Esophagus squamous epithelium (tissue), 5 donors: ENCODE data around the gene SLC9C2. TPM values are rescaled to one million over a fixed set of nuclear protein-coding genes. Genes with fewer than 3 reads are reported as not detected.
"Not testable (repeated sequence)": the region's sequence is repeated elsewhere in the genome, so short reads cannot be mapped to it uniquely, and the experiment has no call there.

Experiments
- DNase-seq: peaks from one replicate; lab custom pipeline; 2025; lab: John Stamatoyannopoulos, UW
- H3K27ac ChIP-seq, 4 donors: fragments of 200-600 bp; sonication (generic); one replicate each; pipeline ENCODE4 v1.5.1; 2016 to 2019; ENCODE audit warnings: mild to moderate bottlenecking in 1 of 4
- H3K27me3 ChIP-seq, 4 donors: fragments of 200-600 bp; sonication (generic); 1 replicate in 3 of 4; 2 replicates in 1 of 4; pipeline versions ENCODE4 v1.5.1 to v1.6.0; 2017 to 2021; ENCODE audit warnings: antibody characterized with exemption in 1 of 4
- H3K36me3 ChIP-seq, 3 donors: fragments of 200-600 bp; sonication (generic); one replicate each; pipeline ENCODE4 v1.5.1; 2016 to 2019
- H3K4me1 ChIP-seq, 3 donors: fragments of 200-600 bp; sonication (generic); one replicate each; pipeline ENCODE4 v1.5.1; 2017 to 2019
- H3K4me3 ChIP-seq, 4 donors: fragments of 200-600 bp; sonication (generic); 1 replicate in 3 of 4; 2 replicates in 1 of 4; pipeline ENCODE4 v1.5.1; 2016 to 2019; ENCODE audit warnings: mild to moderate bottlenecking in 2 of 4, moderate library complexity in 1 of 4
- H3K9me3 ChIP-seq, 3 donors: fragments of 200-600 bp; sonication (generic); one replicate each; pipeline ENCODE4 v1.5.1; 2016 to 2019
- CTCF ChIP-seq, 6 experiments: fragments of 450-650 bp in 4 of 6; fragments of 200-600 bp in 2 of 6; sonication (generic) in 2 of 6; IDR thresholded peaks; one replicate each; pipeline ENCODE4 v1.5.1; 2016 to 2019; ENCODE audit warnings: antibody characterized with exemption in 6 of 6, mild to moderate bottlenecking in 4 of 6, moderate library complexity in 4 of 6
- POLR2A ChIP-seq, 4 donors: fragments of 450-650 bp; IDR thresholded peaks; one replicate each; pipeline ENCODE4 v1.6.1; 2017; ENCODE audit warnings: antibody characterized with exemption in 4 of 4, mild to moderate bottlenecking in 4 of 4, moderate library complexity in 3 of 4
- WGBS, 2 donors: methylation state at CpG; one replicate each; pipeline ENCODE4 v1.1.5; 2018; 5-methylcytosine and 5-hydroxymethylcytosine counted together
- intact Hi-C: fragments of 100-400 bp; cut with DNase I; formaldehyde crosslinking; loops from one replicate; pipeline ENCODE4 v1.15.0; 2022
- total RNA-seq, 4 donors: library from RNA; depleted of rRNA; stranded (reverse); fragments of >200 nt; gene quantifications; one replicate each; pipeline ENCODE4 v1.1.0, GENCODE V29; 2016
- donor health status: DM: yes; HTN: yes; CAD: no.

SLC9C2 gene
- total RNA-seq, 4 donors from 2014 or later = not detected

DNA sequence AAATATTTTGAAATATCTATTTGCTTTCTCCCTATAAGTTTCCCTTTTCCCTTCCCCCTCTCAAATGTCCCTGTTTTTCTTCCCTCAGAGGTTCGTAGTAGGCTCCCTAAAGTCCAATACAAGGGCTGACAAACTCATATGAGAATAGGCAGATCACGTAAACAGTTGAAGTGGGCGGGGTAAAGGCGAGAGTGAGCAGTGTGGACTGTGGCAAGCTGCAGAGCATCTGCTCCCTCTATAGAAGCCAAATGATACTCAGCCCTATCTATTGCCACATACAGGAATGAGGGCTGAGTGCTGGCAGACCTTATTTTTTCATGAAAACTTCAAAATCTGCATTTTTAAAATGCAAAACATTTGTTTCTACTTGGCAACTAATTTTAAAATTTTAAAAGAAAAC lies 99.5 kb downstream of the SLC9C2 start:
- no peak for TF ChIP-seq CTCF (IDR thresholded peaks at IDR 0.05)
- TF ChIP-seq POLR2A (IDR thresholded peaks at IDR 0.05) = no peak
- Histone ChIP-seq H3K36me3 (no peaks in the 10 kb centered on the region), H3K27me3 (peaks cover 0 to 8% (median 0%) of the 10 kb centered on the region in 4 donors), H3K27ac (no peak overlapping the region), H3K9me3 (no peaks in the 10 kb centered on the region), H3K4me3 (no peak overlapping the region), H3K4me1 (peaks cover 0 to 22% (median 9%) of the 10 kb centered on the region in 3 donors)
- intact Hi-C loops = no loop called here
- WGBS, 2 donors = 42 to 62% methylated on average over 4 of the region's 4 CpGs
- DNase-seq = no peak

DNA sequence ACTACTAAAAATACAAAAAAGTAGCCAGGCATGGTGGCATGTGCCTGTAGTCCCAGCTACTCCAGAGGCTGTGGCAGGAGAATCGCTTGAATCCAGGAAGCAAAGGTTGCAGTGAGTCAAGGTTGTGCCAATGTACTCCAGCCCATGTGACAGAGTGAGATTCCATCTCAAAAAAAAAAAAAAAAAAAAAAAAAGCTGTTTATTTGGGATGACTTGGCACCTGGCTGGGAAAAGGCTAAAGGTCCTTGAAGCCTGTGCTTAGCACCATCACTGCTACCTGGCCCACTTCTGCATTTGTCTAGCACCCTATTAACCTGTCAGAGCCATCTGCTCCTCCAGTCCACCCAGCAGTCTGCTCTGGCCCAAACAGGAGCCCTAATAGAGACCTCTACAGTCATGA lies 100.8 kb downstream of the SLC9C2 start:
- Histone ChIP-seq H3K36me3 (no peaks in the 10 kb centered on the region), H3K27me3 (peaks cover 0 to 8% (median 0%) of the 10 kb centered on the region in 4 donors), H3K4me3 (no peak overlapping the region), H3K4me1 (peaks cover 0 to 10% (median 5%) of the 10 kb centered on the region in 3 donors), H3K27ac (no peak overlapping the region), H3K9me3 (no peaks in the 10 kb centered on the region)
- TF ChIP-seq POLR2A (IDR thresholded peaks at IDR 0.05) = no peak
- TF ChIP-seq CTCF (IDR thresholded peaks at IDR 0.05) = no peak
- DNase-seq = no peak
- intact Hi-C loops = no loop called here
- WGBS, 2 donors = 93% methylated on average over 1 of the region's 1 CpG; no CpG with 5 or more reads in 1 of the 2 donors

GRCh38 chr1:173499729-173500128 lies 103.1 kb downstream of the SLC9C2 start:
- no peak for DNase-seq
- peaks cover 0 to 8% (median 0%) of the 10 kb centered on the region in 4 donors for H3K27me3 ChIP-seq
- intact Hi-C loops = no loop called here
- 81 to 87% methylated on average over 4 of the region's 4 CpGs for WGBS, 2 donors
- no peaks in the 10 kb centered on the region for H3K4me1 ChIP-seq
- no peak overlapping the region for H3K27ac ChIP-seq
- TF ChIP-seq CTCF (IDR thresholded peaks at IDR 0.05) (no peak), POLR2A (IDR thresholded peaks at IDR 0.05) (no peak)
- no peak overlapping the region for H3K4me3 ChIP-seq
- H3K9me3 ChIP-seq = no peaks in the 10 kb centered on the region
- no peaks in the 10 kb centered on the region for H3K36me3 ChIP-seq

DNA sequence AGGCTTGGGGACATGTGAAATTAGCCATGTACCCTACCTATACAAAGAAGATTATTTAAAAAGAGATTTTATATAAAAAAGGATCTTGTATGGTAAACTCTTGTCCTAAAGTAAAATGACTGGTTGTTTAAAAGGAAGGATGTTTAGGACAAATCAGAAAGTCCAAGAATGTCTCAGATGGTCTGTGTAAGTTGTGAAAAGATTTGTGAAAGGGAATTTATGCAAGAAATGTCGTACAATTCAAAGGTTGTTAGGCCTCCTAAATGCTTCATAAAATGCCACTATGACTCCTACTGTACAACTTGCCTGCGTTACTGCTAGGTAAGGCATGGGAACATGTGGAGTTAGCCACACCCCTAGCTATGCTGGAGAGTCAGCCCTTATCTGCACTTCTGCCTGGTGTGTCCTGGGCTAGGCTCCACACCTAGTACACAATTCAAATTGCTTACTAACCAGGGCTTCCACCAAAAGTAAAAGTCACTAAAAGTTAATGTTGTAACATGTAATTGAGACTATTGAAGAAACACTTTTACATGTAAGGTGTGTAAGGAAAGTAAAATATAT lies 106.0 kb downstream of the SLC9C2 start:
- Histone ChIP-seq H3K4me3 (no peak overlapping the region), H3K36me3 (peaks cover 0 to 4% (median 0%) of the 10 kb centered on the region in 3 donors), H3K9me3 (no peaks in the 10 kb centered on the region), H3K27me3 (no peaks in the 10 kb centered on the region), H3K4me1 (no peaks in the 10 kb centered on the region), H3K27ac (no peak overlapping the region)
- TF ChIP-seq POLR2A (IDR thresholded peaks at IDR 0.05) (no peak), CTCF (IDR thresholded peaks at IDR 0.05) (no peak)
- 91 to 96% methylated on average over 2 of the region's 2 CpGs for WGBS, 2 donors
- no peak for DNase-seq
- intact Hi-C loops = no loop called here

- 94 to 95% methylated on average over 7 to 8 of the region's 8 CpGs for WGBS, 2 donors
Observed at GRCh38 chr1:173495609-173496267, 107.1 kb downstream of the SLC9C2 start.

GRCh38 chr1:173493125-173493524 lies 109.7 kb downstream of the SLC9C2 start:
- peaks cover 0 to 25% (median 0%) of the 10 kb centered on the region in 3 donors for H3K36me3 ChIP-seq
- H3K27me3 ChIP-seq, DNase-seq, H3K27ac ChIP-seq, intact Hi-C loops, H3K4me1 ChIP-seq, H3K9me3 ChIP-seq, H3K4me3 ChIP-seq: not testable (repeated sequence)
- WGBS, 2 donors = 92 to 94% methylated on average over 8 of the region's 8 CpGs

More at GRCh38 chr1:173495609-173496267, 107.1 kb downstream of the SLC9C2 start:
- intact Hi-C loops = no loop called here
- DNase-seq = no peak
- TF ChIP-seq POLR2A (IDR thresholded peaks at IDR 0.05) = no peak
- no peak for TF ChIP-seq CTCF (IDR thresholded peaks at IDR 0.05)
- H3K4me1 ChIP-seq = no peaks in the 10 kb centered on the region
- H3K9me3 ChIP-seq = no peaks in the 10 kb centered on the region
- H3K36me3 ChIP-seq = peaks cover 0 to 4% (median 0%) of the 10 kb centered on the region in 3 donors
- H3K27ac ChIP-seq = no peak overlapping the region
- H3K27me3 ChIP-seq = no peaks in the 10 kb centered on the region
- H3K4me3 ChIP-seq = no peak overlapping the region
